Lower leg skin (tissue), 3 donors: ENCODE measurements around the gene HEATR5A.
"Not testable (repeated sequence)": the region's sequence is repeated elsewhere in the genome, so short reads cannot be mapped to it uniquely, and the experiment has no call there.

ENCODE experiments used
- POLR2A ChIP-seq, 2 donors: fragments of 450-650 bp; IDR thresholded peaks; one replicate each; pipeline ENCODE4 v1.6.1; 2016 to 2017; ENCODE audit warnings: antibody characterized with exemption in 2 of 2, mild to moderate bottlenecking in 1 of 2, moderate library complexity in 1 of 2
- TF ChIP-seq, protein P1 (sequence below), 3 donors: fragments of 450-650 bp; IDR thresholded peaks; one replicate each; pipeline ENCODE4 v1.5.1; 2016; ENCODE audit warnings: antibody characterized with exemption in 3 of 3, mild to moderate bottlenecking in 3 of 3, moderate library complexity in 2 of 3

GRCh38 chr14:31437045-31437691, 16.8 kb upstream of the HEATR5A start:
- TF ChIP-seq, protein P1, sequence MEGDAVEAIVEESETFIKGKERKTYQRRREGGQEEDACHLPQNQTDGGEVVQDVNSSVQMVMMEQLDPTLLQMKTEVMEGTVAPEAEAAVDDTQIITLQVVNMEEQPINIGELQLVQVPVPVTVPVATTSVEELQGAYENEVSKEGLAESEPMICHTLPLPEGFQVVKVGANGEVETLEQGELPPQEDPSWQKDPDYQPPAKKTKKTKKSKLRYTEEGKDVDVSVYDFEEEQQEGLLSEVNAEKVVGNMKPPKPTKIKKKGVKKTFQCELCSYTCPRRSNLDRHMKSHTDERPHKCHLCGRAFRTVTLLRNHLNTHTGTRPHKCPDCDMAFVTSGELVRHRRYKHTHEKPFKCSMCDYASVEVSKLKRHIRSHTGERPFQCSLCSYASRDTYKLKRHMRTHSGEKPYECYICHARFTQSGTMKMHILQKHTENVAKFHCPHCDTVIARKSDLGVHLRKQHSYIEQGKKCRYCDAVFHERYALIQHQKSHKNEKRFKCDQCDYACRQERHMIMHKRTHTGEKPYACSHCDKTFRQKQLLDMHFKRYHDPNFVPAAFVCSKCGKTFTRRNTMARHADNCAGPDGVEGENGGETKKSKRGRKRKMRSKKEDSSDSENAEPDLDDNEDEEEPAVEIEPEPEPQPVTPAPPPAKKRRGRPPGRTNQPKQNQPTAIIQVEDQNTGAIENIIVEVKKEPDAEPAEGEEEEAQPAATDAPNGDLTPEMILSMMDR (IDR thresholded peaks at IDR 0.05), result not testable (repeated sequence)
- not testable (repeated sequence) for TF ChIP-seq POLR2A (IDR thresholded peaks at IDR 0.05)
